HepG2 (cell line): Measurements from ENCODE around the gene SFT2D1. TPM values are rescaled to one million over a fixed set of nuclear protein-coding genes. Genes with fewer than 3 reads are reported as not detected.

ENCODE experiments used
- ATAC-seq: fragments of 200-7000 bp; cut with Tn5 transposase; 3 replicates; pipeline ENCODE4 v1.9.1; 2020; ENCODE audit warnings: mild to moderate bottlenecking, moderate library complexity
- BruUV-seq: library from RNA; stranded (reverse); fragments of 400-500 nt; replicated peaks from 2 replicates; lab custom pipeline; 2021; lab: Mats Ljungman, UMichigan
- CTCF ChIA-PET: fragments of 300-600 bp; formaldehyde crosslinking; extraction: SDS; loops from one replicate; lab custom pipeline; 2021; ENCODE audit warnings: low total read pairs, inconsistent platforms, low intra/inter-chr PET ratio; lab: Yijun Ruan, JAX
- POLR2A ChIA-PET: fragments of 350-600 bp; sonication (Branson Sonifier 250); formaldehyde crosslinking; loops from one replicate; lab custom pipeline; 2020; ENCODE audit warnings: antibody characterized with exemption, inconsistent platforms; lab: Yijun Ruan, JAX
- DNase-seq: peaks from one replicate; pipeline ENCODE4 v3.0.0-alpha.2; 2015; ENCODE audit warnings: low spot score
- FAIRE-seq: peaks from 3 replicates; lab custom pipeline; 2011; peaks lifted over from hg19 to GRCh38; lab: Jason Lieb, UNC
- H2AFZ ChIP-seq: one replicate; pipeline ENCODE4 v1.6.1; 2011; ENCODE audit warnings: low read length, inconsistent platforms
- H3K27ac ChIP-seq: fragments of 300-600 bp; 3 replicates; pipeline ENCODE4 v1.8.0; 2011; ENCODE audit warnings: mixed run types, mild to moderate bottlenecking, mixed read lengths, low read length, inconsistent platforms; ENCODE audit not compliant: insufficient read depth; ENCODE audit errors: extremely low read length
- H3K27me3 ChIP-seq, 2 experiments: fragments of 200-600 bp in 1 of 2; 2 replicates in 1 of 2; 3 replicates in 1 of 2; pipeline versions ENCODE4 v1.6.0 to v1.8.0; 2011; ENCODE audit warnings: low read length in 2 of 2, mild to moderate bottlenecking in 2 of 2, moderate library complexity in 2 of 2, inconsistent platforms in 1 of 2; ENCODE audit not compliant: insufficient read depth in 2 of 2, control insufficient read depth in 1 of 2
- H3K36me3 ChIP-seq, 2 experiments: fragments of 200-600 bp in 1 of 2; replicated peaks in 1 of 2; 2 replicates in 1 of 2; 3 replicates in 1 of 2; pipeline versions ENCODE4 v1.5.1 to v1.8.0; 2011; ENCODE audit warnings: low read length in 2 of 2, inconsistent platforms in 1 of 2; ENCODE audit not compliant: insufficient read depth in 2 of 2, control insufficient read depth in 1 of 2
- H3K4me1 ChIP-seq: 2 replicates; pipeline ENCODE4 v1.5.1; 2012; ENCODE audit warnings: low read length, inconsistent platforms; ENCODE audit not compliant: insufficient read depth
- H3K4me2 ChIP-seq: 2 replicates; pipeline ENCODE4 v1.6.0; 2011; ENCODE audit warnings: low read depth, low read length, inconsistent platforms
- H3K4me3 ChIP-seq, 3 experiments: fragments of 200-600 bp in 1 of 3; sonication (generic), shearing (Covaris generic) in 1 of 3; replicated peaks in 1 of 3; 2 replicates each; pipeline ENCODE4 v1.5.1; 2011 to 2016; ENCODE audit warnings: low read length in 3 of 3, inconsistent platforms in 2 of 3, low read depth in 2 of 3, mild to moderate bottlenecking in 2 of 3, control low read depth in 1 of 3, mixed read lengths in 1 of 3; ENCODE audit not compliant: insufficient read depth in 1 of 3
- H3K79me2 ChIP-seq: one replicate; pipeline ENCODE4 v1.6.1; 2011; ENCODE audit warnings: low read length, inconsistent platforms; ENCODE audit not compliant: insufficient read depth
- H3K9ac ChIP-seq: 2 replicates; pipeline ENCODE4 v1.6.0; 2011; ENCODE audit warnings: mild to moderate bottlenecking, low read depth, low read length, inconsistent platforms; ENCODE audit not compliant: insufficient read depth
- H3K9me3 ChIP-seq: 2 replicates; pipeline ENCODE4 v1.5.1; 2012; ENCODE audit warnings: mild to moderate bottlenecking, low read length
- H4K20me1 ChIP-seq: 2 replicates; pipeline ENCODE4 v1.6.0; 2011; ENCODE audit warnings: inconsistent platforms, mild to moderate bottlenecking, low read length, moderate library complexity; ENCODE audit not compliant: insufficient read depth
- ATF3 ChIP-seq: sonication (generic); formaldehyde crosslinking; IDR thresholded peaks from 2 replicates; pipeline ENCODE4 v1.4.0; 2020; ENCODE audit warnings: missing genetic modification reagents
- CBX1 ChIP-seq: IDR thresholded peaks from one replicate; pipeline ENCODE4 v1.6.1; 2016; ENCODE audit warnings: antibody characterized with exemption, low read depth
- CHCHD3 ChIP-seq: sonication (generic); formaldehyde crosslinking; IDR thresholded peaks from 2 replicates; pipeline ENCODE4 v1.8.0; 2022; ENCODE audit warnings: mild to moderate bottlenecking, missing genetic modification reagents, moderate library complexity
- EEA1 ChIP-seq: sonication (generic); formaldehyde crosslinking; IDR thresholded peaks from 2 replicates; pipeline ENCODE4 v1.5.1; 2020; ENCODE audit warnings: mild to moderate bottlenecking, missing genetic modification reagents, borderline replicate concordance
- FOXK2 ChIP-seq: fragments of 450-650 bp; IDR thresholded peaks from 2 replicates; pipeline ENCODE4 v1.6.1; 2016
- GTF3A ChIP-seq: sonication (generic); formaldehyde crosslinking; conservative IDR thresholded peaks from 2 replicates; pipeline ENCODE4 v1.4.0; 2020; ENCODE audit warnings: mild to moderate bottlenecking, missing genetic modification reagents
- MBD4 ChIP-seq: IDR thresholded peaks from 2 replicates; pipeline ENCODE4 v1.6.1; 2012; ENCODE audit warnings: low read length, inconsistent platforms, borderline replicate concordance
- MTF2 ChIP-seq: sonication (generic); formaldehyde crosslinking; IDR thresholded peaks from 2 replicates; pipeline ENCODE4 v1.5.0; 2020; ENCODE audit warnings: missing genetic modification reagents, borderline replicate concordance
- POGK ChIP-seq: sonication (generic); formaldehyde crosslinking; conservative IDR thresholded peaks from 2 replicates; pipeline ENCODE4 v1.8.0; 2022; ENCODE audit warnings: mild to moderate bottlenecking, moderate library complexity, missing genetic modification reagents
- PREB ChIP-seq: sonication (generic); formaldehyde crosslinking; IDR thresholded peaks from 2 replicates; pipeline ENCODE4 v1.4.0; 2020; ENCODE audit warnings: missing genetic modification reagents
- REST ChIP-seq, 2 experiments: IDR thresholded peaks; 2 replicates each; pipeline ENCODE4 v1.6.1; 2011 to 2012; ENCODE audit warnings: low read length in 2 of 2, borderline replicate concordance in 1 of 2, low read depth in 1 of 2, mild to moderate bottlenecking in 1 of 2, moderate library complexity in 1 of 2
- SOX13 ChIP-seq, 3 experiments: fragments of 450-650 bp in 1 of 3; sonication (generic) in 1 of 3; formaldehyde crosslinking in 1 of 3; IDR thresholded peaks in 2 of 3; conservative IDR thresholded peaks in 1 of 3; 2 replicates each; pipeline versions ENCODE4 v1.5.0 to v1.6.1; 2016 to 2020; ENCODE audit warnings: antibody characterized with exemption in 1 of 3, mild to moderate bottlenecking in 1 of 3, missing compliant biosample characterization in 1 of 3, missing genetic modification reagents in 1 of 3, moderate library complexity in 1 of 3
- ZNF282 ChIP-seq: fragments of 450-650 bp; IDR thresholded peaks from 2 replicates; pipeline ENCODE4 v1.6.1; 2018; ENCODE audit not compliant: partially characterized antibody
- ZNF512 ChIP-seq: sonication (generic); formaldehyde crosslinking; IDR thresholded peaks from 2 replicates; pipeline ENCODE4 v1.4.0; 2020; ENCODE audit warnings: mild to moderate bottlenecking, missing genetic modification reagents
- ZSCAN29 ChIP-seq: sonication (generic); formaldehyde crosslinking; conservative IDR thresholded peaks from 2 replicates; pipeline ENCODE4 v1.4.0; 2020; ENCODE audit warnings: mild to moderate bottlenecking, missing genetic modification reagents
- in situ Hi-C: cut with HindIII; loops from 2 replicates; pipeline ENCODE4 v1.10.0; 2017; ENCODE audit warnings: low pct_unique_long_range_greater_than_20kb; ENCODE audit not compliant: extremely low pct_ligation_motif_present
- intact Hi-C: fragments of 100-400 bp; cut with micrococcal nuclease; formaldehyde crosslinking; loops from one replicate; pipeline ENCODE4 v1.10.0; 2022; ENCODE audit not compliant: unreplicated experiment
- polyA plus RNA-seq, 8 experiments: library from polyadenylated mRNA; depleted of rRNA in 3 of 8; stranded (reverse) in 7 of 8; unstranded in 1 of 8; fragments of >200 nt; fragmentation: Illumina TruSeq in 4 of 8; extraction: Trizol in 4 of 8; gene quantifications; 2 replicates each; pipeline versions ENCODE4 v1.2.1 to v1.2.3, GENCODE V29; 2011 to 2016; ENCODE audit warnings: low read depth in 4 of 8, missing spikeins in 1 of 8, mixed read lengths in 1 of 8; ENCODE audit not compliant: insufficient read depth in 1 of 8
- total RNA-seq, 5 experiments: library from RNA; depleted of rRNA; stranded (reverse); fragments of >200 nt; fragmentation: Illumina TruSeq; extraction: Trizol; gene quantifications; 2 replicates each; pipeline ENCODE4 v1.2.3, GENCODE V29; 2016; ENCODE audit warnings: low read depth in 1 of 5

Gene SFT2D1
- total and polyA plus RNA-seq, 2 of the 13 experiments (the other 11 are each of a cell fraction or from before 2014, with no cell fraction given) = 115 to 147 TPM

- TF ChIP-seq ZNF512 (CRISPR knock-in tag) (peak; percentile 95), ZNF282 (peak; percentile 36)
These were observed 11.2 kb upstream of the SFT2D1 start (continued) for GRCh38 chr6:166353507-166353906.

- no peaks in the 10 kb centered on the region for H3K79me2 ChIP-seq
- peaks cover 12% of the 10 kb centered on the region; the same call in 1 of the 2 replicates for H3K9me3 ChIP-seq
- FAIRE-seq = no peak
- no peaks in the 10 kb centered on the region for H3K27me3 ChIP-seq
- no peaks in the 10 kb centered on the region for H4K20me1 ChIP-seq
- no peak for ATAC-seq
- in situ Hi-C loops (no loop called here), intact Hi-C loops (no loop called here)
- no peak overlapping the region for H3K4me2 ChIP-seq
- H2AFZ ChIP-seq = no peak overlapping the region
- no peak for DNase-seq
- peaks cover 60% of the 10 kb centered on the region for H3K4me1 ChIP-seq
- no TSS peak for BruUV-seq
- no peak overlapping the region for H3K4me3 ChIP-seq
- H3K9ac ChIP-seq = no peak overlapping the region
- H3K27ac ChIP-seq = no peak overlapping the region
- CTCF ChIA-PET = no interaction called here
- no peaks in the 10 kb centered on the region for H3K36me3 ChIP-seq
- POLR2A ChIA-PET = no interaction called here
- TF ChIP-seq ZSCAN29 (CRISPR knock-in tag) (no peak), SOX13 (IDR thresholded peaks at IDR 0.05) (no peak), SOX13 (CRISPR knock-in tag; conservative IDR thresholded peaks at IDR 0.05 in 1 of 2, IDR thresholded peaks at IDR 0.05 in 1 of 2) (no peak), ATF3 (CRISPR knock-in tag) (no peak), MBD4 (no peak), CBX1 (no peak), REST (IDR thresholded peaks at IDR 0.05; ENCODE audit: borderline replicate concordance in 1 of 2, low read depth in 1 of 2, low read length in 2 of 2) (no peak), CHCHD3 (CRISPR knock-in tag) (no peak), PREB (no peak), GTF3A (CRISPR knock-in tag) (no peak), MTF2 (CRISPR knock-in tag) (no peak), EEA1 (CRISPR knock-in tag) (no peak), POGK (no peak), FOXK2 (no peak)
These were observed 10.6 kb upstream of the SFT2D1 start for GRCh38 chr6:166352923-166353322.
